GM18951 (cell line): Measurements from ENCODE around the gene IQCK.

Experiments
- POLR2A ChIP-seq: IDR thresholded peaks from 4 replicates; pipeline ENCODE4 v1.6.1; 2011; ENCODE audit warnings: mild to moderate bottlenecking; ENCODE audit not compliant: insufficient read length, insufficient read depth; ENCODE audit errors: extremely low read depth
- in situ Hi-C: fragments of 300-500 bp; cut with MboI; formaldehyde crosslinking; loops from one replicate; pipeline ENCODE4 v1.12.0; 2022; ENCODE audit warnings: low sequenced_read_pairs, mixed read lengths, inconsistent platforms; ENCODE audit not compliant: unreplicated experiment

Gene IQCK

GRCh38 chr16:19745286-19746010, 27.4 kb downstream of the IQCK start:
- TF ChIP-seq POLR2A: no peak
- in situ Hi-C loops: no loop called here

DNA sequence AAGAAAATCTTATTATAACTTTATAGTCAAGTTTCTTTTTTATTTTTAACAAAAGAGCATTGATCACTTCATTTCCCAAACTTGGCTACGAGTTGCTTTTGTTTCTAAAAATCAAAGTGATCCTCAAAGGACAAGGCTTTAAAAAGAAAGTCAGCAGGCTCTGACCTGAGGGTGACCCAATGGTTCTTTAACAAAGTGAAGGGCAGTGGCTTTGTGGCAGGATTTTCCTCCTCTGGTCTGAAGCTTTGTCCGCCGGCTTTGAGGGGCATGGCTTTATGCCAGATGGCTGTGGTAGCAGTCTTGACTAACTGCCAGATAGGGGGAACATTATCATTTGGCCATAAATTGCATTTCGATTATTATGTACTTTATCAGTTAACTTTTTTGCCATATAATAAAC, 28.5 kb downstream of the IQCK start:
- no peak for TF ChIP-seq POLR2A
- in situ Hi-C loops: no loop called here

DNA sequence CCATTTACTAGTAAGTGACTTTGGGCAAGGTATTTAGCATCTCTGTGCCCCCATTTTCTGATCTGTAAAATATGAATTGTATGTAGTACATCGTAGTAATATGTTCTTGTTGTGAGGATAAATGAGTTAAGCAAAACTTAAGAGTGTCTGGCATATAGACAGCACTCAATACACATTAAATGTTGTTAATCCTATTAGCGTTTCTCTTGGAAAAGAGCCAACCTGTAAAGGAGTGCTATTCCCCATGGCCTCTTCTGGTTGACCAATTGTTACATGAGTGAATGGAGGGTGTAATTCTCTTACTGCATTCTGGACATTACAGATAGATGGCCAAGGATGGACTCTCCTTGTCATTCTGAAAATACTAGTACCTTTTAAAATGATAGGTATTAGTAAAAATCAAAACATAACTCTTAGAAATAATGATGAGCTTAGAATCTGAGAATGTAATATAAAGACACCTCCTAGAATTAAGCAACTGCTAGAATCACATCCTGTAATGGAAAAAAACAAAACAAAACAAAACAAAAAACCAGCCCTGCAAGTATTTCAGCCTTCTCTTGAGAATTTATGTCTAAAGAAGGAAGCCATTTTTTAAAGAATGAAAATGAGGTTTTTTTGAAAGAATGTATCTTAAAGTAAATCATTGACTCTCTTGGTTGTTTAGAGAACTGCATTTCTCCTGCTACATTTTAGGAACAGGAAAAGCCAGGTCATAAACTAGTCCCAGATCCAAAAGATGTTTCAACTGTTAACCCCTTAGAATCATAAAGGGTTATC, 30.5 kb downstream of the IQCK start:
- in situ Hi-C loops: no loop called here

DNA sequence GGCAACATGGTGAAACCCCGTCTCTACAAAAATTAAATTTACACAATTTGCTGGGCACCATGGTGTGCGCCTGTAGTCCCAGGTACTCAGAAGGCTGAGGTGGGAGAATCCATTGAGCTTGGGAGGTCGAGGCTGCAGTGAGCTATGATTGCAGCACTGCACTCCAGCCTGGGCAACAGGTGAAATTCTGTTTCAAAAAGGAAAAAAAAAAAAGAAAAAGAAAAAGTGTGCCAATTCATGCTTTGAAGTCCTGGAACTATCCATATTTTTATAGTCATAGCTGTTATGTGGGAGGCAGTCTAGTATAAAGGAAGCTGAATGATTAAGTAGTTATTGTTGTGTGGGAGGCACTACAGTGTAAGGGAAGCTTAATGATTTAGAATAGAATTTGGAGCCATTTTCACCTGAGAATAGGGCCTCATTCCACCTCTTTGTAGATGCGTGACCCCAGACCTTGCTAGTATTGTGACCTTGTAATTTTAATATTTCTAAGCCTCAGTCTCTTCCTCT, 31.6 kb downstream of the IQCK start:
- TF ChIP-seq POLR2A: no peak
- in situ Hi-C loops: no loop called here

More for the DNA sequence above, 30.5 kb downstream of the IQCK start:
- no peak for TF ChIP-seq POLR2A

GRCh38 chr16:19751478-19752385, 33.7 kb downstream of the IQCK start:
- no peak for TF ChIP-seq POLR2A
- in situ Hi-C loops: no loop called here

GRCh38 chr16:19753815-19754643, 36.0 kb downstream of the IQCK start:
- in situ Hi-C loops: no loop called here
- no peak for TF ChIP-seq POLR2A

GRCh38 chr16:19754644-19755036, 36.6 kb downstream of the IQCK start:
- TF ChIP-seq POLR2A: no peak
- in situ Hi-C loops: no loop called here

DNA sequence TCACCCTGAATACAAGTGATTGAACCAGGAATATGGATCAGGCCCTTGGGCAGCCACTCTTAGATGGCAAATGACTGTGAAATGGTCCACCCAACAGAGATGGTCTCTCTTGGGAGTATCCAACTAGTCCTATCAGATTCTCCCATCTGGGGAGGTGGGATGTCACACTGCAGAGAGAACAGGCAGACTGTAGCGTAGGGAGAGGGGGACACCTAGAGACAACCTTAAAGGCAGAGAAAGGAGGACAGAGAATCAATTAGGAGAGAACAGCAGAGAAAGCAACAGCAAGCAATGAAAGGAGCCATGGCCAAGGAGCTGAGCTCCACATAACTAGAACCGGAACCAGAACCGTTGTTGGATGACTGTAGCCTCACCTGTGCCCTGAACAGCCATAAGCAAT, 37.2 kb downstream of the IQCK start:
- no peak for TF ChIP-seq POLR2A
- in situ Hi-C loops: no loop called here

- TF ChIP-seq POLR2A: no peak
- in situ Hi-C loops: no loop called here
These were observed 39.0 kb downstream of the IQCK start for GRCh38 chr16:19757026-19757425.

- no peak for TF ChIP-seq POLR2A
- in situ Hi-C loops: no loop called here
These were observed 39.9 kb downstream of the IQCK start for GRCh38 chr16:19757762-19758595.

DNA sequence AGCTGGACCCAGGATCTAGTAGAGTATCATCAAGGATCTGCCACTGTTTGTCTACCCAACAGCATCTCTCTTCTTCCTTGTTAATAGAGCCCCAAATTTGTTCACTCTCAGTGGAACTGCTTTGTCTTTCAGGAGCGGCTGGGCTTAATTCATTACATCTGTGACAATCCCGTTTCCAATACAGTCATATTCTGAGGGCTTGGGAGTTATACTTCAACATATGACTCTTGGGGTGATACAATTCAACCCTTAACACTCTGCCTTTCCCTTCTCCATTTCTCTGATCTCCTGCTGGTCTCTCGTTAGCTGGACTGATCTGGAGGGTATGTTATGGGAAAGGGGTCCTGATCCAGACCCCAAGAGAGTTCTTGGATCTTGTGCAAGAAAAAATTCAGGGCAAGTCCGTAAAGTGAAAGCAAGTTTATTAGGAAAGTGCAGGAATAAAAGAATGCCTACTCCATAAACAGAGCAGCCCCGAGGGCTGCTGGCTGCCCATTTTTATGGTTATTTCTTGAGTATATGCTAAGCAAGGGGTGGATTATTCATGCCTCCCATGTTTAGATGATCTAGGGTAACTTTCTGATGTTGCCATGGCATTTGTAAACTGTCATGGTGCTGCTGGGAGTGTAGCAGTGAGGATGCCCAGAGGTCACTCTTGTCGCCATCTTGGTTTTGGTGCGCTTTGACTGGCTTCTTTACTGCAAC, 42.4 kb downstream of the IQCK start:
- TF ChIP-seq POLR2A: no peak
- in situ Hi-C loops: no loop called here

DNA sequence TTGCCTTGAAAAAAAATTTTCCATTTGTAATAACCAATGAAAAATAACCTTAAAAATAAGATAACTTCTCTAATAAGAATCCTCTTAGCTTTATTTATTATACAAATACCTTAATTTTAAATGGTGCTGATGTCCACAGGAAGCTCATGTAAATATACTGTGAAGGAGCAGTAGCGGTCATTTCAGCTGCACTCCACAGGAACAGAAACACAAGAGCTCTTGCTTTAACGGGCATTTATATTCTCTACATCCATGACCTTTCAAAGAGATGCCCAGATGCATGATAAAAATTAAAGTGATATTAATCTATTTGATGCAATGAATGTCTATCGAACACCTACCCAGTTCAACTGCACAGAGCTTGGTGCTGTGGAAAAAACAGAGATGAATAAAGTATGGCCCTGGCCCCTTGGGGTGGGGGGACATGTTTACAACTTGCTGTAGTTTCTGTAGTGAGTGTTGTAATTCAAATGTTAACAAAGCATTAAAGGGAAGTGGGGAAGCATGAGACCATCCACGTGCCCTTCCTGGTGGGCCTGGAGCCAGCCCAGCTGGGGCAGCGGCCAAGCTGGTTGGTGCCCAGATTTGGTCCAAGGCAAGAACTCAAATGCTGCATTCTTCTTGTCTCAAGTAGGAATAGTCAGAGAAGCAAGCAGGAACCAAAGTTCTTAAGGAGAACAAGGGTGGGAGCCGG, 47.9 kb downstream of the IQCK start:
- in situ Hi-C loops: no loop called here
- no peak for TF ChIP-seq POLR2A
